ENCODE data around the gene METTL17. TPM values are rescaled to one million over a fixed set of nuclear protein-coding genes. Genes with fewer than 3 reads are reported as not detected.

Gene METTL17
- total RNA-seq, 2 donors from 2014 or later, result 91.2 to 94.9 TPM

- Mint-ChIP-seq H3K27ac (no peak overlapping the region), H3K4me3 (no peak overlapping the region), H3K36me3 (ENCODE audit: insufficient read depth in 2 of 2) (no peaks in the 10 kb centered on the region), H3K9me3 (no peaks in the 10 kb centered on the region), H3K4me1 (ENCODE audit: low read depth) (peaks cover 10% of the 10 kb centered on the region), H3K27me3 (ENCODE audit: low read depth) (peaks cover 19% of the 10 kb centered on the region)
- no peak for ATAC-seq (replicated peaks in 1 of 2)
- no peak for DNase-seq
Measured at GRCh38 chr14:21023174-21023573, 33.4 kb downstream of the METTL17 start.

GRCh38 chr14:21023817-21024584, 34.2 kb downstream of the METTL17 start:
- H3K9me3 Mint-ChIP-seq, result no peaks in the 10 kb centered on the region
- no peaks in the 10 kb centered on the region for H3K36me3 Mint-ChIP-seq (ENCODE audit: insufficient read depth in 2 of 2)
- H3K27me3 Mint-ChIP-seq (ENCODE audit: low read depth), result peaks cover 19% of the 10 kb centered on the region
- peak in 1 of 2 donors; percentile 29 for ATAC-seq (replicated peaks in 1 of 2)
- no peak overlapping the region for H3K27ac Mint-ChIP-seq
- peak; percentile 16 to 22 for DNase-seq
- H3K4me3 Mint-ChIP-seq, result peak overlapping the region; percentile 85 to 89
- H3K4me1 Mint-ChIP-seq (ENCODE audit: low read depth), result peaks cover 10% of the 10 kb centered on the region

GRCh38 chr14:21024585-21025370, 35.0 kb downstream of the METTL17 start, which contains the start of gene NDRG2:
NDRG2 (minus strand) TSS chr14:21025061; CDS start chr14:21023315, 1,746 bp downstream.
- ATAC-seq (replicated peaks in 1 of 2), result peak; percentile 87 to 88
- Mint-ChIP-seq H3K36me3 (ENCODE audit: insufficient read depth in 2 of 2) (no peaks in the 10 kb centered on the region), H3K4me3 (peak within 1 kb of the TSS; percentile 85 to 89), H3K27me3 (ENCODE audit: low read depth) (peaks cover 19% of the 10 kb centered on the region), H3K27ac (no peak within 1 kb of the TSS), H3K9me3 (no peaks in the 10 kb centered on the region), H3K4me1 (ENCODE audit: low read depth) (peaks cover 10% of the 10 kb centered on the region)
- peak; percentile 73 to 76 for DNase-seq

- Mint-ChIP-seq H3K9me3 (no peaks in the 10 kb centered on the region), H3K36me3 (ENCODE audit: insufficient read depth in 2 of 2) (no peaks in the 10 kb centered on the region), H3K27ac (no peak overlapping the region), H3K4me3 (peak overlapping the region; percentile 62 to 85), H3K4me1 (ENCODE audit: low read depth) (peaks cover 10% of the 10 kb centered on the region), H3K27me3 (ENCODE audit: low read depth) (peaks cover 19% of the 10 kb centered on the region)
- DNase-seq (no peak), ATAC-seq (replicated peaks in 1 of 2) (peak in 1 of 2 donors; percentile 6)
Measured at GRCh38 chr14:21025371-21026273, 35.8 kb downstream of the METTL17 start.

DNA sequence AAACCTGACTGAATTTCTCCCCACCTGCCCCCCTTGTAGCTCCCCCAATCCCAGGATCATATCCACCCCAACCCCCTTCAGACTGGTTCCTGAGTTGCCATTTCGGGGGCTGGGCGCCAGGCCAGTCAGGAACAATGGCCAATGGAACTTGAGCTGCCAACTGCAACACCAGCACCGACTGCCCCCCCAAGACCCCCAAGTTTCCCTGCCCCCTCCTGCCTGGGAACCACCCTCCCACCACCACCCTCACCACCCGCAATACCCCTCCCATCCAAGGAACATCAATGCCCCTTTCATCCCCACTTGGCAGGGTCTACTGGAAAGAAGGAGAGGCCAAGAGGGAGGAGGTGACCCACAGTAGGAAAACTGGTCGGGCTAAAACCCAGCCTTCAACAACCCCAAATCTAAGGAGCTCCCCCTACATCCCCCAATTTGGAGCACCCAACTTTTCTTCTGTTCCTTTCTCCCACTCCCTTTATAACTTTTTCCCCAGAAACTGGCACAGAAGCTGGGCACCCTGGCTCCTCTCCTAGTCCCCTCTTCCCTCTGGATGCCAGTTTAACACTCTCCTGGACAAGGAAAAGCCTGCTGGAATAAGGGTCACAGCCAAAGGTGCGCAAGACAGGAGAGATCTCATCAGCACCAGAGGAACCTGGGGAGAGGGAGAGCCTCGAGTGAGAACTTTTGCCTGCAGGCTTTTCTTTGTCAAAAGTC, 36.7 kb downstream of the METTL17 start:
- Mint-ChIP-seq H3K27me3 (ENCODE audit: low read depth) (peaks cover 19% of the 10 kb centered on the region), H3K4me3 (no peak overlapping the region), H3K27ac (no peak overlapping the region), H3K9me3 (no peaks in the 10 kb centered on the region), H3K4me1 (ENCODE audit: low read depth) (peaks cover 10% of the 10 kb centered on the region), H3K36me3 (ENCODE audit: insufficient read depth in 2 of 2) (no peaks in the 10 kb centered on the region)
- no peak for ATAC-seq (replicated peaks in 1 of 2)
- no peak for DNase-seq

DNA sequence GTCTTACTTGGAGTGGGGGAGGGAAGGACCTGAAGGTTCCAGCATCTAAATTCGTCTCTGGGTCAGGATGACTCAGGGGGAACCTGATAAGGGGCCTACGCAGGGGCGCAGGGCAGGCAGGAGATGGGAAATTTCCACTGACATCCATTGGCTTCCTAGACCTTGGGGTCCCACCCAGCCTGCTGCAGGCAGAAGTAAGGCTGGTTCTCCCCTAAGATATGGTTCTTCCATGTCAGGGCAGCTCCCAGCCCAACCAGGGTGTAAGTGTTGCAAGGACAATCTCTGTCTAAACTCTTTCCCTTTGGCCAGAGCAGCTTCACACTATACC, 37.2 kb downstream of the METTL17 start:
- H3K4me3 Mint-ChIP-seq, result no peak overlapping the region
- peaks cover 10% of the 10 kb centered on the region for H3K4me1 Mint-ChIP-seq (ENCODE audit: low read depth)
- no peak for DNase-seq
- H3K9me3 Mint-ChIP-seq, result no peaks in the 10 kb centered on the region
- no peak for ATAC-seq (replicated peaks in 1 of 2)
- H3K27me3 Mint-ChIP-seq (ENCODE audit: low read depth), result peaks cover 19% of the 10 kb centered on the region
- H3K36me3 Mint-ChIP-seq (ENCODE audit: insufficient read depth in 2 of 2), result no peaks in the 10 kb centered on the region
- H3K27ac Mint-ChIP-seq, result no peak overlapping the region

DNA sequence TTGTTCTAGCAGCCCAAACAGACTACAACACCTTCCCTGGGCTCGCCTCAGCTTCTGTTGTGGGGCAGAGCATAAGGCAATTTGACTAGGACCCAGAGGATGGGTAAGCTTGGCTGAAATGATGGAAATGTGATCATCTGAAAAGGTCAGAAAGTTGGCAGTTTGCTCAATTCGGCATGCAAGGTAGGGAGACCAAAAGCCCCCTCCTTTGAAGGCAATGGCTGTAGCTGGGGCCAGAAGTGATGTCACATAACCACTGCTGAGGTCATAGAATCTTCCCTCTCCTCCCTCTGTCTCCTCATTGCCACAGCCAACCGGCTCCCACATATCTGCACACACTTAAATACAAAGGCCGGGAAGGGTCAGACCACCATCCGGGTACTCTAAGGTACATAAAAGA, 40.1 kb downstream of the METTL17 start, which contains the start of gene TPPP2:
Gene TPPP2 (plus strand): TSS at position 301 of the 400 bp plus-strand sequence. CDS start 365 bp downstream, outside the sequence.
- no peaks in the 10 kb centered on the region for H3K27me3 Mint-ChIP-seq (ENCODE audit: low read depth)
- H3K36me3 Mint-ChIP-seq (ENCODE audit: insufficient read depth in 2 of 2), result no peaks in the 10 kb centered on the region
- H3K4me3 Mint-ChIP-seq, result no peak within 1 kb of the TSS
- DNase-seq, result no peak
- H3K27ac Mint-ChIP-seq, result no peak within 1 kb of the TSS
- no peaks in the 10 kb centered on the region for H3K4me1 Mint-ChIP-seq (ENCODE audit: low read depth)
- no peak for ATAC-seq (replicated peaks in 1 of 2)
- no peaks in the 10 kb centered on the region for H3K9me3 Mint-ChIP-seq

- no peak overlapping the region for H3K4me3 Mint-ChIP-seq
- H3K27me3 Mint-ChIP-seq (ENCODE audit: low read depth), result no peaks in the 10 kb centered on the region
- H3K9me3 Mint-ChIP-seq, result no peaks in the 10 kb centered on the region
- no peaks in the 10 kb centered on the region for H3K4me1 Mint-ChIP-seq (ENCODE audit: low read depth)
- ATAC-seq (replicated peaks in 1 of 2) (no peak), DNase-seq (no peak)
- no peak overlapping the region for H3K27ac Mint-ChIP-seq
- H3K36me3 Mint-ChIP-seq (ENCODE audit: insufficient read depth in 2 of 2), result no peaks in the 10 kb centered on the region
Measured at GRCh38 chr14:21030531-21030930, 40.8 kb downstream of the METTL17 start.

DNA sequence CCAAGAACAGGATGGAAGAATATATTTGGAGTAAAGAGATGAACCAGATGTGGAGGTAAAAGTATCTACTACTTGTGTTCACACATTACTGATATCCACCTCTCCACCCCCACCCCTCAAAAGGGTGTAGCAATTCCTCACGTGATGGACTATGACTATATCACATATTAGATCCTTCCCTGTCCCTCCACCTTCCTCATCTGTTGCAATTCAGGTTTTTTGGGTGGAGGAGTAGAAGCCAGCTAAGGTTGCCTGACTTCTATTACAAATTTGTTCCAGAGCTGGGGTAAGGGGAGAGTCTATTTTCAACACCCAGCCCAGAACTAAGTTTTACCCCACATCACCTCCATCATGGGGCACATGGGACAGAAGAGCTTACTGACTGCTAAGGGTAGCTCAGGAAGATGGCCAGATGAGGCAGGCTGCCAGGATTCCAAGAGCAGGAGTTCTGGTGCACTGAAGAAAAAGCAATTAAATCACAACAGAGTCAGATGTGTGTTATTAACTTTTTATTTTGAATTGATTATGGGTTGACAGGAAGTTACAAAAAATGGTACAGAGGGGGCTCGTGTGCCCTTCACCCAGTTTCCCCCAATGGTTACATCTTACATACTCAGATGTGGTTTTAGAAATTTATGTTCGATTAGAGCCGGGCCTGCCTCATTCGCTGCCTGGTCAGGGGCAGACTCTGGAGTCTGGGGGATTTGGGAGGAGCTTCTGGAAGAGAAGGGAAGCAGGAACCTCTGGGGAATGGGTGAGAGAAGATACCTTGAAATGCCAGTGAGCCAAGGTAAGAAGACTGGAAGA, 42.7 kb downstream of the METTL17 start:
- Mint-ChIP-seq H3K27ac (no peak overlapping the region), H3K4me3 (no peak overlapping the region), H3K9me3 (no peaks in the 10 kb centered on the region), H3K4me1 (ENCODE audit: low read depth) (no peaks in the 10 kb centered on the region), H3K27me3 (ENCODE audit: low read depth) (no peaks in the 10 kb centered on the region), H3K36me3 (ENCODE audit: insufficient read depth in 2 of 2) (no peaks in the 10 kb centered on the region)
- ATAC-seq (replicated peaks in 1 of 2) (no peak), DNase-seq (no peak)

DNA sequence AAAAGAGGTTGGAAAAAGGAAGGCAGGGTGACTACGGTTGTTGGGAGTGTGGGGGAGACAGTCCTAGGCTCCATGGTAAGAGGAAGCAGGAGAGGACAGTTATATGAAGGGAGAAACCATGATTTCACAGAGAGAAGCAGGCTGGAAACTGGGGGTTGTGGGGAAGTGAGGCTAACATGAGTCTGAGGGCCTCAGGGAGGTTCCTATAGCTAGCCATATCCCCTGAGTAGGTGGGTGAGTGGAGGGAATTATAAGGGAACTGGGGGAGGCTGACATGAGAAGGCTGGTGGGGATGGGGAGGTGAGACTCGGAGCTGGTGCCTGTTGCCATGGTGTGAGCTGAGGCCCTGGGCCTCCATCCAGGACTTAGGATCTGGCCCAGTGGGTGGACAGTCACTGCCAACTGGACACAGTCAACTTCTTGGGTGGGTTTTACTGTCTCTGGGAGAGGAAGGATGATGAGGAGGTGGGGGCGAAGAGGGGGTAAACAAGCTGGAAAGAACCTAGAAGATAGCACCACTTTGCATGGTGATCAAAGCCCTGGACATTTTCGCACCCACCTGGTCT, 43.4 kb downstream of the METTL17 start:
- H3K27ac Mint-ChIP-seq, result no peak overlapping the region
- no peaks in the 10 kb centered on the region for H3K36me3 Mint-ChIP-seq (ENCODE audit: insufficient read depth in 2 of 2)
- no peak for ATAC-seq (replicated peaks in 1 of 2)
- no peaks in the 10 kb centered on the region for H3K4me1 Mint-ChIP-seq (ENCODE audit: low read depth)
- H3K4me3 Mint-ChIP-seq, result no peak overlapping the region
- no peaks in the 10 kb centered on the region for H3K27me3 Mint-ChIP-seq (ENCODE audit: low read depth)
- no peaks in the 10 kb centered on the region for H3K9me3 Mint-ChIP-seq
- no peak for DNase-seq

- no peaks in the 10 kb centered on the region for H3K36me3 Mint-ChIP-seq (ENCODE audit: insufficient read depth in 2 of 2)
- H3K27ac Mint-ChIP-seq, result no peak within 1 kb of the TSS
- ATAC-seq (replicated peaks in 1 of 2) (no peak), DNase-seq (no peak)
- no peaks in the 10 kb centered on the region for H3K4me1 Mint-ChIP-seq (ENCODE audit: low read depth)
- no peak within 1 kb of the TSS for H3K4me3 Mint-ChIP-seq
- no peaks in the 10 kb centered on the region for H3K9me3 Mint-ChIP-seq
- no peaks in the 10 kb centered on the region for H3K27me3 Mint-ChIP-seq (ENCODE audit: low read depth)
Measured at GRCh38 chr14:21034707-21035106, 44.9 kb downstream of the METTL17 start, which contains the start of gene RNASE13. RNASE13 (minus strand) TSS chr14:21034807; CDS start chr14:21034288, 519 bp downstream.

Measured in activated T-cell treated with anti-CD3 and anti-CD28 coated beads, Interleukin-2, amount 50 U/mL, for 72 hours (primary cell).